NCI-H524 (cell line): Measurements from ENCODE around the gene CRYBG1.
A peak's percentile ranks its signal among the peaks of the same experiment; 100 is the strongest.

Experiments used
- DNase-seq, 2 experiments: peaks; one replicate each; lab custom pipeline; 2025; lab: John Stamatoyannopoulos, UW

CRYBG1 gene

GRCh38 chr6:106525107-106525881 lies 164.8 kb downstream of the CRYBG1 start:
- DNase-seq, result no peak

GRCh38 chr6:106525882-106526275 lies 165.4 kb downstream of the CRYBG1 start:
- no peak for DNase-seq

GRCh38 chr6:106527117-106527516 lies 166.6 kb downstream of the CRYBG1 start:
- DNase-seq, result no peak

GRCh38 chr6:106527979-106528378 lies 167.5 kb downstream of the CRYBG1 start:
- no peak for DNase-seq

GRCh38 chr6:106528521-106528920 lies 168.0 kb downstream of the CRYBG1 start:
- no peak for DNase-seq

- DNase-seq, result no peak
Measured at GRCh38 chr6:106529438-106529837, 168.9 kb downstream of the CRYBG1 start.

DNA sequence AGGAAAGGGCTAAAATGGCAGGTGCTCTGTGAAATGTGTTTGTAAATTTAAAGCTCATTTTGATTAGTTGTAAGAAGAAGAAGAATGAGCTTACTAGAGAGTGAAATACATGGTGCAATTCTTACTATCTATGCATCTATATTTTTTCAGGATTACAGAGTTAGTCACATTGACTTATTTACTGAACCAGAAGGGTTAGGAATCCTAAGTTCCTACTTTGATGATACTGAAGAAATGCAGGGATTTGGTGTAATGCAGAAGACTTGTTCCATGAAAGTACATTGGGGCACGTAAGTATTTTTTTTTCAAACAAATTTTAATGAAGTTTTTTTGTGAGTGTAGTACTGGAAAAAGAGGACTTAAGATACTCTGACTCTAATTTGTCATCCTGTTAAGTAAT lies 169.5 kb downstream of the CRYBG1 start:
- no peak for DNase-seq

- DNase-seq, result no peak
Measured at GRCh38 chr6:106530502-106530901, 170.0 kb downstream of the CRYBG1 start.

DNA sequence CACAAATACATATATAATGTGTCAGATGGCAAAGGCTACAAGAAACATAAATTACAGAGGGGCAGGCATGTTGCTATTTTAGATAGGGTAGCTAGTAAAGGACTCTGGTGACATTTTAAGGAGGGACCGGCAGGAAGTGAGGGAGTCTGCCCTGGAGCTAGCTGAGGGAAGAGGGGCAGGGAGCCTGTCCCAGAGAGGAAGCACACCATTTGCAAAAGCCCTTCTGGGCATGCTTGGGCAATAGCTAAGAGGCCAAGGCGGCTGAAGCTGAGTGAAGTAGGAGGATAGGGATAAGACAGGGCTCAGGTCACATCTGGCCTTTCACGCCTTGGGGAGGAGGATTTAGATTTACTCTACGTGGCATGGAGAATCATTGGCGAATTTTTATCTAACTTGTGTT lies 172.5 kb downstream of the CRYBG1 start:
- DNase-seq, result no peak

GRCh38 chr6:106534004-106534403 lies 173.5 kb downstream of the CRYBG1 start:
- DNase-seq, result no peak

DNA sequence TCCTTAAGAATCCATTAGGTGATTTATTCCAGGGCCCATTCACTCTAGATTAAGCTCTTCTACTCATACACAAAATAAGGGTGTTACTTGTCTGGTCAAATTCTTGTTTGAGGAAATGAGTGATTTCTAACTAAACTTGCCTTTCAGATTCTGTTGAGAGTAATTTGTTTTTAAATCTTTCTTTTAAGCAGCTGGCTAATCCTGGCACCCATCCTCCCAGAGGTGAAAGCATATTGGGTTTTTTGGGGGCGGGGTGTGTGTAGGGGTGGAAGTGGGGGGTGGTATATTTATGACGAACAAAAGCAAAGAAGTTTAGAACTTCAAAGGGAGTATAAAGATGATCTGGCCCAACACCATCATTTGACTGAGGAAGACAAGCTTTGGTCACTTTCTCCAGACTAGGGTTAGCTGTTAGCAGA lies 174.1 kb downstream of the CRYBG1 start:
- no peak for DNase-seq

GRCh38 chr6:106535012-106535411 lies 174.5 kb downstream of the CRYBG1 start:
- DNase-seq, result no peak

- DNase-seq, result no peak
Measured at GRCh38 chr6:106536357-106536756, 175.8 kb downstream of the CRYBG1 start.

DNA sequence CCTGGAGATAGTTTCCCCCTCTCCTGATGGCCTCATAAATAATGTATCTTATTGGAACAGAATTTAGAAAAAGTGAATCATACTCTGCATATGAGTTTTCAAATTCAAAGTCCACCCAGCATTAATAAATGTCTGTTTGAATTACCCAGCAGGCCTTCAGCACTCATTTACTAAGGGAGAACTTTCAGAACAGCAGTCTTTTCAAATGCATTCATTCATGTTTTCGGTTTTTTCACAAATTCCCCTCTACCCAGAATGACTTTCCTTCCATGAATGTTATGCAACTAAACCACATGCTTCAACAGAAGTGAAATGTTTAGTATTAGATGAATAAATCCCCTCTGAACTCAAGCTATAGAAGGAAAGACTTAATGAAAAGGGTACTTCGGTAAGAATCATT lies 176.3 kb downstream of the CRYBG1 start:
- no peak for DNase-seq

GRCh38 chr6:106537662-106538061 lies 177.1 kb downstream of the CRYBG1 start:
- no peak for DNase-seq

GRCh38 chr6:106538145-106538544 lies 177.6 kb downstream of the CRYBG1 start:
- DNase-seq, result no peak

DNA sequence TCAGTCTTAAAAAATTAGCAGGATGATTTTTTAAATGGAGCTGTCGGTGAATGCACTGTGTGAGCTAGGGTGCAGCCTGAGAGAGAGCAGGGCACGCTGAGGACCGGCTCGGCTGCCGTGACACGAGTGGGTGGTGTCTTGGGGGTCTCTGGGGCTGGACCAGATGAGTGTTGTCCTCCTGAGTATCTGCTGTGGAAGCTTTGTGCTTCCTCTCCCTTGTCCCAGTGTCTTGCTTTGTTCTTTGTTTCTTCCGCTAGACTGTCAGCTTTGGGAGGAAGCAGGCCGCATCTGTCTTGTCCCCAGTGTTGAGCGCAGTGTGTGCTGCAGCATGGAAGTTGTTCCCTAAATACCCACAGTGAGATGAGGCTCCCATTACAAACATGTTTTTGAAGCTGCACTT lies 179.4 kb downstream of the CRYBG1 start:
- no peak for DNase-seq

- DNase-seq, result no peak
Measured at GRCh38 chr6:106540432-106540831, 179.9 kb downstream of the CRYBG1 start.

- no peak for DNase-seq
Measured at GRCh38 chr6:106540907-106541306, 180.4 kb downstream of the CRYBG1 start.

GRCh38 chr6:106546261-106546690 lies 185.8 kb downstream of the CRYBG1 start:
- no peak for DNase-seq

DNA sequence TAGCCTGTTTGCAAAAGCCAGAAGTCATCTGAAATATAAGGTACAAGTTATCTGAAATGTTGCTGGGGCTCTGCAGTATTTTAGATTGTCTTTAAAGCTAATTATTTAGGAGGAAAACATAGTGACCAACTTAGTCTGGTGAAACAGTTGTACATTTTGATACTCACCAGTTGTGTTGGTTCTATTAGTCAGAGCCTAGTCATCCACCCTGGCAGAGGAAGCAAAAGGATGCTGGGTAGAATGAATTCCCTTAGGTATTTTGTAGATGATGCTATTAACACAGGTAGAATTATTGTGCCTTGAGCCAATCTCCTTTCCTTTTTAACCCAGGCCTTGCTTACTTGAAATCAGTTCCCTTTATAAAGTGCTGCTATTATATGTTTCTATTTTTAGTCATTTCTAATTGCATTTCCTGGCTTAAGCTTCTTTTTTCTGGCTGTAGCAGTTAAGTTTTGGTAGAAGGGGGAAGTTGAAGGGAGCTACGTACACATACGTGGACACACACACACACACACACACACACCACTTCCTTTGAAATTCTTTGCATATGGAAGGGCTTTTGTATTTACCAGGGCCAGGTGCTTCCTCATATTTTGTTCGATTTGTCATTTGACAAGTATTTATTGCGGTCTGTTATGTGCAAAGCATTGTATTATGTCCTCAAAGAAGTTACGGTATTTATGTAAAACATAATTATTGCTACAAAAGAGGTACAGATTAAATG lies 186.3 kb downstream of the CRYBG1 start:
- DNase-seq, result no peak

DNA sequence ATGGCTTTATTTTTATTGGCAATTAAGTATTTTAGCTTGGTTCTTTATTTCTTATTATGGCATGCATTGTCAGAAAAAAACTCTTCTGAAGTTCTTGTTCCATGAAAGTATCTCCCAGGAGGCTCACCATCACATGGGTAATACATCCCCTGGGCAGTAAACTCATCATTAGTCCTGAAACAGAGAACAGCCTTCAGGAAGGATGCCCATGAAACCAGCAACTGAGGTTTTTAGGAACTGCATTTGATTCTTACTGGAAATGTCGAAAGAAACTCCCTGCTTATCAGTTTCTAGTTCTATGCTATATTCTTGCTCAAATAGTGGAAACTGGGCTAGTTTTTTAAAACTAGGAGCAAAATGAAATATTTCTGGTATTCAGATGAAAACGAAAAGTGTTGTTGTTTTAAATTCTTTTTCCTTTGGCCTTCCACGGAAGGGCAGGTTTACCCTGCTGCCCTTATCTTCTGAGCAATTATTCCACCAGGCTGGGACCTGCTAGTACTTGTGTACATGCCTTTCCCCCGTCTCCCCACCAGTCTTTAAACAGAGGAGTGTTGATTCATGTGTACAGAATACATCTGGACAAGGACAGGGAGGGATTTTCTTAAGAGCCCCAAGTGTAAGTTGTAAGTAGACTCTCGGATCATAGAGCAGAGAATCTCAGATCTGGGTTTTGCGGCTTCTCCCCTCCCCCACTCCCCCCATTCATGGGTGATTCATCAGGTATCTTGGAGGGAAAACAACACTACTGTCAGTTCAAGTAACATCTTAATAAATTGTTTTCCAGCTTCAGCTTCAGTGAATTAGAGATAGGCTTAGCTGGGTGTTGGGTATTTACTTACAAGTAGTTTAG lies 187.3 kb downstream of the CRYBG1 start:
- peak; percentile 68 to 71 for DNase-seq
